ENCODE data around the gene EXOG.

The EXOG gene

DNA sequence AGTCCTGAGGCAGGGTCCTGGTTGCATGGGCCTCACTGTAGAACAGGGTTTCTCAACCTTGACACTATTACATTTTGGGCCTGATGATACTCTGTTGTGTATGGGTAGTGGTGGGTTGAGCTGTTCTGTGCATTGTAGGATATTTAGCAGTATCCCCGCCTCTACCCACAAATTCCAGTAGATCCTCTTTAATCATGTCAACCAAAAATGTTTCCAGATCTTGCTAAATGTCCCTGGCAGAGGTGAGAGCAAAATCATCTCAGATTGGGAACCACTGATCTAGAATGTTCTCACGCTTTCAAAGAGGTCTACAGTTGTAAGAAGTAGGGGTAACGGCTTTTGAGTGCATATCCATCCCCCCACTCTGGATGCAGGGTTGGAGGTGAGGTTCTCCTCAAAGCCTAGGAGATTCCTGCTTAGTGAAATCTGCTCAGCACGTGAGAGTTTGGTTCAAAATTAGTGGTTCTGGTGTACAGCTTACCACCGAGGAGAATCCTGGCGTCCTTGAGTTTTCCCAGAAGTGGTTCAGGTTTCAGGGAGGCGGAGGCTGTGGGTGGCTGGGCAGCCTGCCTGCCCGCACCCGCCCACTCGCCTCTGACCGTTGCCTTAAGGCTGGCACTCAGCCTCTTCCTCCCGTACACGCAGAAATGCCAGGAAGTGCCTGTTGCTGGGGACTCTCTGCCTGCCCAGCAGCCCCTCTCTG is 37.2 kb upstream of the EXOG start:
- Mint-ChIP-seq H3K36me3 (ENCODE audit: low read depth) (peaks cover 48% of the 10 kb centered on the region), H3K4me1 (peaks cover 51% of the 10 kb centered on the region), H3K27ac (no peak overlapping the region), H3K27me3 (ENCODE audit: low read depth, poor library complexity) (no peaks in the 10 kb centered on the region), H3K4me3 (no peak overlapping the region), H3K9me3 (peaks cover 27% of the 10 kb centered on the region)
- TF ChIP-seq, protein P1, sequence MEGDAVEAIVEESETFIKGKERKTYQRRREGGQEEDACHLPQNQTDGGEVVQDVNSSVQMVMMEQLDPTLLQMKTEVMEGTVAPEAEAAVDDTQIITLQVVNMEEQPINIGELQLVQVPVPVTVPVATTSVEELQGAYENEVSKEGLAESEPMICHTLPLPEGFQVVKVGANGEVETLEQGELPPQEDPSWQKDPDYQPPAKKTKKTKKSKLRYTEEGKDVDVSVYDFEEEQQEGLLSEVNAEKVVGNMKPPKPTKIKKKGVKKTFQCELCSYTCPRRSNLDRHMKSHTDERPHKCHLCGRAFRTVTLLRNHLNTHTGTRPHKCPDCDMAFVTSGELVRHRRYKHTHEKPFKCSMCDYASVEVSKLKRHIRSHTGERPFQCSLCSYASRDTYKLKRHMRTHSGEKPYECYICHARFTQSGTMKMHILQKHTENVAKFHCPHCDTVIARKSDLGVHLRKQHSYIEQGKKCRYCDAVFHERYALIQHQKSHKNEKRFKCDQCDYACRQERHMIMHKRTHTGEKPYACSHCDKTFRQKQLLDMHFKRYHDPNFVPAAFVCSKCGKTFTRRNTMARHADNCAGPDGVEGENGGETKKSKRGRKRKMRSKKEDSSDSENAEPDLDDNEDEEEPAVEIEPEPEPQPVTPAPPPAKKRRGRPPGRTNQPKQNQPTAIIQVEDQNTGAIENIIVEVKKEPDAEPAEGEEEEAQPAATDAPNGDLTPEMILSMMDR (IDR thresholded peaks at IDR 0.05), result no peak
- DNase-seq, result no peak

DNA sequence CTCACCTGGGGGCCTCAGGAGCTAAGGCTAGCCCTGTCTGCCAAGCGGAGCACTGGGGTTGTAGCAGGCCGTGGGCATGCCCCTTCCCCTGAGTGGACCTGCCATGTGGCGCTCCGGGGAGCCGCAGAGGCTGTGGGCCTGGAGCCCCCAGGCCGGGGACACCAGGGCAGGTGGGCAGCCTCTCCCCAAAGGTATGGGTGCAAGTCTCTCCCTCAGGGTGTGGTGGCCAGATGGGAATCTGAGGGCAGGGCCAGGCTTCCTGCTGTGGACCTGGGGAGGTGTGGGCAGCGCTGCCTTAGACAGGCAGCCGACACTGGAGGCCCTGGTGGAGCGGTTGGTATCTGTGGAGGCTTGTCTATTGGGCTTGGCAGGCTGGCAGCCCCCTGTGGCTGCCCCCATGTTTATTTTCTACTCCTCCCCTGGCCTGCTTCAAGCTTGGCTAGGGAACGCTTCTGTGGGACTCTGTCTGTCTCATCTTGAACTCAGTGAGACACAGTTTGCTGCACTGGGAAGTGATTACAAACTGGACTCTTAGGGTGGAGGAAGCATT is 36.6 kb upstream of the EXOG start:
- TF ChIP-seq, protein P1 (IDR thresholded peaks at IDR 0.05), result no peak
- Mint-ChIP-seq H3K36me3 (ENCODE audit: low read depth) (peaks cover 54% of the 10 kb centered on the region), H3K27me3 (ENCODE audit: low read depth, poor library complexity) (no peaks in the 10 kb centered on the region), H3K4me1 (peaks cover 51% of the 10 kb centered on the region), H3K9me3 (peaks cover 33% of the 10 kb centered on the region), H3K4me3 (no peak overlapping the region), H3K27ac (peak overlapping the region; percentile 72)
- DNase-seq, result no peak

DNA sequence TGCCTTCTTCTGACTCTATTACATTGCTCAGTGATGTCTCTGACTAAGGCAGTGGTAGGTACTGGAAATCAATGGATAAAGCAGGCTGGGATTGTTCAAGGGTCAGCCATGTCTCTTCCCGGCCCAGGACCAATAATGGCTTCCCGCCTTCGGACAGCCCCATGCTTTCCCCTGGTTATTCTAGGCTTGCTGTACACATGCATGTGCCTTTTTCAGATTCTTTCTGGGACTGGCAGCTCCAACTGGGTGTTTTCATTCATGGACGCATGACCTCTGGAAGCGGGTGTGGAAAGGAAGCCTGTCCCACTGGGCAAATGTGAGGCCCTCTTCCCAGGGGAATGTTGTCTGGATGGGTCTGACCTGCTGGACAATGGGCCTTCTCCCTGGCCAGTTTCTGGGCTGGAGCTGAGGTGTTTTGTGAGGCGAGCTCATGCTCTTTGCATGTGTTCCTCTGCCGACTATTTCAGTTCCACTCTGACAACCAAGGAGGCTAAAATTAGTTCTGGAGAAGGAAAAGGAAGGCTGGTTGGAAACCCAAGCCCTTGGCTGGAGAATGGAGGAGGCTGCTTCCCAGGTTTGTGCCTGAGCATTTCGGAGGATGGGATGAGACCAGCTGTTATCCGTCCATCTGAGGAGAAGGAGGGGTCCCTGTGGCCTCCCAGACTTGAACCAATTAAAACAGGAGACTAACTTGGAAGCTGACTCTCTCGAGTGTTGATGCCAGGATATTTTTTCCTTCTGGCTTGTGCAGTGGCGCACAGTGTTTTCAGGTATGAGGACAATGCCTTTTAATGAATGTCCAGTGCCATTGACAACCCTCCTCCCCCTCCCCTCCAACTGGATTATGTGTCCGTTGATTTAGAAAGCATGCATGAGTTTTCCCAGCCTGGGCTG is 35.5 kb upstream of the EXOG start:
- Mint-ChIP-seq H3K4me1 (peaks cover 48% of the 10 kb centered on the region), H3K27ac (peak overlapping the region; percentile 95), H3K4me3 (peak overlapping the region; percentile 60), H3K9me3 (peaks cover 42% of the 10 kb centered on the region), H3K36me3 (ENCODE audit: low read depth) (peaks cover 61% of the 10 kb centered on the region), H3K27me3 (ENCODE audit: low read depth, poor library complexity) (no peaks in the 10 kb centered on the region)
- TF ChIP-seq, protein P1 (IDR thresholded peaks at IDR 0.05), result no peak
- no peak for DNase-seq

DNA sequence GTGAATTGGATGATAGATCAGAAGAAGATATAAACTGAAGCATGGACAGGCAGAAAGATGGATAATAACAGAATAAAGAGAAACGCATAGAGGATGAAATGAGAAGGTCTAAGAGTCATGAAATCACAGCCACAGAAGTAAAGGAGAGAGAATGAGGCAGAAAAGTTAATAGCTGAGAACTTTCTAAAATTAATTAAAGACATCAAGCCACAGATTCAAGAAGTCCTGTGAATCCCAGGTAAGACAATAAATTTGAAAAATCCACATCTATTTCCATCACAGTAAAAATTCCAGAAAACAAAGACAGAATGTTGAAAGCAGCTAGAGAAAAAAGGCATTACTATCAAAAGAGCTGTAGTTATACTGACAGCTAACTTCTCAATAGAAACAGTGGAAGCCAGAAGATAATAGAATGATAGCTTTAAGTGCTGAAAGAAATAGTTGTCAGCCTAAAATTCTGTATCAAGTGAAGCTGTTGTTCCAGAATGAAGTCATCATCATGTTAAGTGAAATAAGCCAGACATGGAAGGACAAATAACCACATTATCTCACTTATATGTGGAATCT is 30.5 kb upstream of the EXOG start:
- Mint-ChIP-seq H3K36me3 (ENCODE audit: low read depth) (peaks cover 91% of the 10 kb centered on the region), H3K4me1 (peaks cover 2% of the 10 kb centered on the region), H3K9me3 (peaks cover 91% of the 10 kb centered on the region), H3K4me3 (no peak overlapping the region), H3K27me3 (ENCODE audit: low read depth, poor library complexity) (peaks cover 9% of the 10 kb centered on the region), H3K27ac (no peak overlapping the region)
- TF ChIP-seq, protein P1 (IDR thresholded peaks at IDR 0.05), result no peak
- no peak for DNase-seq

DNA sequence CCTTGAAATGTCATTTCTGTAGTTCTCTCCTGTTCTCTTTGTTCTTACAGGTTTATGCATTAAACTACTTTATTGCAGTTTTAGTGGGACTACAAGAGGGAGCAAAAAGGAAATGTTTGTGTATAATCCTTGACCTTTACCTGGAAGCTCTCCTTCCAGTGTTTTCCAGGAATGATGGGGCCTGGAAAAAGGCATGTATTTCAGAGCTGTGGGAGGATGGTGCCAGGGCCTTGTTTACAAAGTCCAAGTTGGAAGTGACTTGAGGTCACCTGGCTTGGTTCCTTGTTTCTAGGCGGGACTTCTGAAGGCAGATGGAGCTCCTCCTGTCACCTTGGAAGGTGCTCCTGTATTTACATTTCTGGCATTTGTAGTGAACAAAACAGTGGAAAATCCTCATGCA is 27.4 kb upstream of the EXOG start:
- no peak for DNase-seq
- H3K4me3 Mint-ChIP-seq, result no peak overlapping the region
- peaks cover 80% of the 10 kb centered on the region for H3K9me3 Mint-ChIP-seq
- TF ChIP-seq, protein P1 (IDR thresholded peaks at IDR 0.05), result no peak
- peaks cover 96% of the 10 kb centered on the region for H3K36me3 Mint-ChIP-seq (ENCODE audit: low read depth)
- H3K27me3 Mint-ChIP-seq (ENCODE audit: low read depth, poor library complexity), result peaks cover 9% of the 10 kb centered on the region
- H3K4me1 Mint-ChIP-seq, result peaks cover 15% of the 10 kb centered on the region
- H3K27ac Mint-ChIP-seq, result no peak overlapping the region
